HG03139 (cell line): ENCODE results near the gene HHIPL1.

ENCODE experiments used
- ATAC-seq: cut with Tn5 transposase; IDR thresholded peaks from one replicate; pipeline ENCODE4 v1.9.1; 2021; ENCODE audit not compliant: unreplicated experiment

HHIPL1 gene

GRCh38 chr14:99673305-99674063, 28.6 kb downstream of the HHIPL1 start:
- ATAC-seq, result no peak

GRCh38 chr14:99674064-99674650, 29.2 kb downstream of the HHIPL1 start:
- no peak for ATAC-seq

- ATAC-seq, result no peak
Observed at GRCh38 chr14:99674776-99675381, 29.9 kb downstream of the HHIPL1 start.

GRCh38 chr14:99675382-99675835, 30.5 kb downstream of the HHIPL1 start:
- no peak for ATAC-seq

- no peak for ATAC-seq
Observed at GRCh38 chr14:99675951-99676350, 31.0 kb downstream of the HHIPL1 start.

GRCh38 chr14:99676657-99677056, 31.7 kb downstream of the HHIPL1 start:
- no peak for ATAC-seq

- no peak for ATAC-seq
Observed at GRCh38 chr14:99677231-99678140, 32.6 kb downstream of the HHIPL1 start.

GRCh38 chr14:99678198-99678597, 33.3 kb downstream of the HHIPL1 start:
- no peak for ATAC-seq

- no peak for ATAC-seq
Observed at GRCh38 chr14:99679111-99679510, 34.2 kb downstream of the HHIPL1 start.

GRCh38 chr14:99679543-99679942, 34.6 kb downstream of the HHIPL1 start:
- no peak for ATAC-seq

- no peak for ATAC-seq
Observed at GRCh38 chr14:99679996-99680395, 35.1 kb downstream of the HHIPL1 start.

- no peak for ATAC-seq
Observed at GRCh38 chr14:99681101-99681831, 36.3 kb downstream of the HHIPL1 start.

GRCh38 chr14:99681832-99682148, 36.9 kb downstream of the HHIPL1 start:
- ATAC-seq, result no peak

GRCh38 chr14:99682809-99683618, 38.1 kb downstream of the HHIPL1 start:
- peak; percentile 23 for ATAC-seq

- peak; percentile 95 for ATAC-seq
Observed at GRCh38 chr14:99683619-99684409, 38.9 kb downstream of the HHIPL1 start, which contains the start of gene CYP46A1. TSS of gene CYP46A1 (plus strand) at chr14:99684298. CDS start at chr14:99684418, 120 bp downstream.

GRCh38 chr14:99684410-99684934, 39.5 kb downstream of the HHIPL1 start:
- ATAC-seq, result no peak

- no peak for ATAC-seq
Observed at GRCh38 chr14:99685151-99685591, 40.2 kb downstream of the HHIPL1 start.

GRCh38 chr14:99685596-99685995, 40.7 kb downstream of the HHIPL1 start:
- ATAC-seq, result no peak
